Measurements from ENCODE around the gene CLCN6. TPM values are rescaled to one million over a fixed set of nuclear protein-coding genes. Genes with fewer than 3 reads are reported as not detected.

Gene CLCN6
- total RNA-seq: 100 to 1,000 TPM in 1 of 4 donors, 10 to 100 TPM in 3; 14.0 to 184 (median 30.7) TPM

- H3K4me1 ChIP-seq: peaks cover 23 to 58% (median 39%) of the 10 kb centered on the region in 4 donors
- no peaks in the 10 kb centered on the region for H3K9me3 ChIP-seq
- H3K27me3 ChIP-seq: no peaks in the 10 kb centered on the region
- DNase-seq: peak; percentile 100
- intact Hi-C loops (cut with DNase I; ENCODE audit: low total_unique reads) (loop anchor here (10.0 kb wide), 1 partner anchor 71 kb away; the partner anchor contains the start of gene AGTRAP), in situ Hi-C loops (cut with MboI; ENCODE audit: low pct_ligation_motif_present in 1 of 4, low pct_unique_long_range_greater_than_20kb in 1 of 4, low sequenced_read_pairs in 3 of 4) (no loop called here)
- H3K4me3 ChIP-seq: peak within 1 kb of the TSS; percentile 67 to 80 (median 75)
- peaks cover 0 to 9% (median 0%) of the 10 kb centered on the region in 4 donors for H3K36me3 ChIP-seq
- peak within 1 kb of the TSS; percentile 94 to 98 (median 96) for H3K27ac ChIP-seq
- TF ChIP-seq POLR2A (IDR thresholded peaks at IDR 0.05): peak; percentile 98
- TF ChIP-seq CTCF (IDR thresholded peaks at IDR 0.05): no peak
- peak; percentile 98 to 99 (median 98) for TF ChIP-seq POLR2AphosphoS5 (IDR thresholded peaks at IDR 0.05)
- peak; percentile 46 for TF ChIP-seq EP300 (IDR thresholded peaks at IDR 0.05; ENCODE audit: low read depth)
- WGBS, 2 donors (ENCODE audit: low coverage in 1 of 2): 0% methylated on average over 20 of the region's 72 CpGs; no CpG with 5 or more reads in 1 of the 2 donors
Observed at GRCh38 chr1:11805422-11806306, at the start of gene CLCN6, which contains the start of gene MTHFR. CLCN6 (plus strand) TSS chr1:11806191; CDS start chr1:11806263, 72 bp downstream. MTHFR (minus strand) TSS chr1:11805964; CDS start chr1:11803116, 2,848 bp downstream.

GRCh38 chr1:11757047-11757446 is 48.9 kb upstream of the CLCN6 start:
- no peaks in the 10 kb centered on the region for H3K36me3 ChIP-seq
- no peak for DNase-seq
- H3K27ac ChIP-seq: no peak overlapping the region
- H3K27me3 ChIP-seq: peaks cover 20% of the 10 kb centered on the region
- H3K9me3 ChIP-seq: no peaks in the 10 kb centered on the region
- TF ChIP-seq POLR2AphosphoS5 (IDR thresholded peaks at IDR 0.05) (no peak), CTCF (IDR thresholded peaks at IDR 0.05) (no peak), POLR2A (IDR thresholded peaks at IDR 0.05) (no peak), EP300 (IDR thresholded peaks at IDR 0.05; ENCODE audit: low read depth) (no peak)
- no peak overlapping the region for H3K4me3 ChIP-seq
- intact Hi-C loops (cut with DNase I; ENCODE audit: low total_unique reads): no loop called here
- whole genome bisulfite sequencing, 2 donors (ENCODE audit: low coverage in 1 of 2): 92 to 94% methylated on average over 1 of the region's 1 CpG
- peaks cover 0 to 3% (median 0%) of the 10 kb centered on the region in 4 donors for H3K4me1 ChIP-seq
- in situ Hi-C loops (cut with MboI; ENCODE audit: low pct_ligation_motif_present in 1 of 4, low pct_unique_long_range_greater_than_20kb in 1 of 4, low sequenced_read_pairs in 3 of 4): no loop called here

GRCh38 chr1:11759791-11760190 is 46.2 kb upstream of the CLCN6 start:
- H3K27ac ChIP-seq: no peak overlapping the region
- intact Hi-C loops (cut with DNase I; ENCODE audit: low total_unique reads) (no loop called here), in situ Hi-C loops (cut with MboI; ENCODE audit: low pct_ligation_motif_present in 1 of 4, low pct_unique_long_range_greater_than_20kb in 1 of 4, low sequenced_read_pairs in 3 of 4) (no loop called here)
- TF ChIP-seq CTCF (IDR thresholded peaks at IDR 0.05): no peak
- TF ChIP-seq EP300 (IDR thresholded peaks at IDR 0.05; ENCODE audit: low read depth): no peak
- TF ChIP-seq POLR2A (IDR thresholded peaks at IDR 0.05): no peak
- TF ChIP-seq POLR2AphosphoS5 (IDR thresholded peaks at IDR 0.05): no peak
- WGBS, 2 donors (ENCODE audit: low coverage in 1 of 2): 81 to 88% methylated on average over 2 to 4 of the region's 4 CpGs
- no peak overlapping the region for H3K4me3 ChIP-seq
- no peak for DNase-seq
- H3K27me3 ChIP-seq: peaks cover 29% of the 10 kb centered on the region
- H3K36me3 ChIP-seq: no peaks in the 10 kb centered on the region
- peaks cover 0 to 5% (median 0%) of the 10 kb centered on the region in 4 donors for H3K4me1 ChIP-seq
- H3K9me3 ChIP-seq: no peaks in the 10 kb centered on the region

GRCh38 chr1:11761285-11761684 is 44.7 kb upstream of the CLCN6 start:
- intact Hi-C loops (cut with DNase I; ENCODE audit: low total_unique reads) (no loop called here), in situ Hi-C loops (cut with MboI; ENCODE audit: low pct_ligation_motif_present in 1 of 4, low pct_unique_long_range_greater_than_20kb in 1 of 4, low sequenced_read_pairs in 3 of 4) (no loop called here)
- DNase-seq: no peak
- H3K4me1 ChIP-seq: peaks cover 0 to 5% (median 0%) of the 10 kb centered on the region in 4 donors
- no peak overlapping the region for H3K27ac ChIP-seq
- no peak overlapping the region for H3K4me3 ChIP-seq
- TF ChIP-seq CTCF (IDR thresholded peaks at IDR 0.05) (no peak), EP300 (IDR thresholded peaks at IDR 0.05; ENCODE audit: low read depth) (no peak), POLR2A (IDR thresholded peaks at IDR 0.05) (no peak), POLR2AphosphoS5 (IDR thresholded peaks at IDR 0.05) (no peak)
- peaks cover 31% of the 10 kb centered on the region for H3K27me3 ChIP-seq
- WGBS, 2 donors (ENCODE audit: low coverage in 1 of 2): 80 to 84% methylated on average over 1 to 6 of the region's 6 CpGs
- no peaks in the 10 kb centered on the region for H3K36me3 ChIP-seq
- H3K9me3 ChIP-seq: no peaks in the 10 kb centered on the region
